GM12864 (cell line): ENCODE results near the gene HHAT.

Experiments used
- DNase-seq: peaks from one replicate; pipeline ENCODE4 v3.0.0-alpha.2; 2011; ENCODE audit warnings: low read depth
- H3K4me3 ChIP-seq: 2 replicates; pipeline ENCODE4 v1.5.1; 2011; ENCODE audit warnings: mild to moderate bottlenecking, low read depth, low read length, control low read depth
- CTCF ChIP-seq: IDR thresholded peaks from 2 replicates; pipeline ENCODE4 v1.5.1; 2011; ENCODE audit warnings: low read depth, mild to moderate bottlenecking, moderate library complexity, low read length, control low read depth, inconsistent platforms; ENCODE audit errors: missing control alignments

Gene HHAT

GRCh38 chr1:210516092-210516656 lies 187.5 kb downstream of the HHAT start:
- DNase-seq: no peak
- H3K4me3 ChIP-seq: no peak overlapping the region
- TF ChIP-seq CTCF: no peak

DNA sequence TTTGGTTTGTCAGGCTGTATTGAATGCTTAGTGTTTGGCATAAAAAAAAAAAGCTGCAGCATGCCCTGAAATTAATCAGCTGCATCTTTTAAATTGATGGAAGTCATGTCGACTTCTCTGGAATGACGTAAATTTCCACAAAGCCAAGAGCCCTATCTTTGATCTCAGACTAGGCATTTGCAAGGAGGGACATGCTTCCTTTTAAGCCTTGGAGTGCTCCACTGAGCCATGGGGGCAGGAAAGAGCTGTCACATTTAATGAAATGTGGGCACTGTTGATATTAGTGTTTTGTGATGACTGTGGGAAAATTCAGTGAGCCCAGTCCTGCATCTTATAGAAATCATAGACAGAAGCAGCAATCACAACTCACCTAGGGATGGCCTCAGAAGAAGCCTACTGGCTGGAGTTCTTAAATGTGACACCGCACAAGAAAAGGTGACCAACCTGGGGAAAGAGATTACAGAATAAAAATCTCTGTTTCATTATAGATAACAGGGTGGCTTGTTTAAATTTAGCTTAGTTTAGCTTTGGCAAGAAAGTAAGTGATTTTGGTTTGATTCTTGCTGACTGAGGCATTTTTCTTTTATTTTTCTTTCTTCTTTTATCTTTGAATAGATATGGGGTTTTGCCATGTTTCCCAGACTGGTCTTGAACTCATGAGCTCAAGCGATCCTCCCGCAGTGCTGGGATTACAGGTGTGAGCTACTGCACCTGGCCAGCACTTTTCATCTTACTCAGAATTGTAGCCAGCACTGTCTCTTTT lies 188.2 kb downstream of the HHAT start:
- no peak for DNase-seq
- H3K4me3 ChIP-seq: no peak overlapping the region
- TF ChIP-seq CTCF: no peak

- no peak overlapping the region for H3K4me3 ChIP-seq
- no peak for DNase-seq
- TF ChIP-seq CTCF: no peak
Measured at GRCh38 chr1:210523830-210524229, 195.1 kb downstream of the HHAT start.

- TF ChIP-seq CTCF: no peak
- no peak for DNase-seq
- no peak overlapping the region for H3K4me3 ChIP-seq
Measured at GRCh38 chr1:210525716-210526454, 197.2 kb downstream of the HHAT start.

DNA sequence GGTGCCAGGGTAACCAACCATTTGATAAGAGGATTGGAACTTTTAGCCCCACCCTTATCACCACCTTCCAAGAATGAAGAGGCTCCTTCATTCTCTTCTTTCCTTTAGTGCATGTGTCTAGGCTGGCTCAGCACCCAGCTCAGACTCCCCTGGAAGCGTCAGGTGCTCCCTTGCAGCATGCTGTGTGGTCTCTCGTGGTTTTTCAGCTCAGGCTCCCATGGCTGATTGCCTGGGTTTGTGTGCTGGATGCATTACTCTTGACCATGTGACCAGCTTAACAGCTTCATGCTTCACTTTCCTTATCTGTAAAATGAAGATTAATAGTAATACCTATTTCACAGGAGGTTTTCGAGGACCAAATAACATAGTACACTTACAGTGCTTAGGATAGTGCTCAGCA lies 198.4 kb downstream of the HHAT start:
- H3K4me3 ChIP-seq: no peak overlapping the region
- no peak for DNase-seq
- TF ChIP-seq CTCF: no peak

- no peak for DNase-seq
- no peak for TF ChIP-seq CTCF
- H3K4me3 ChIP-seq: no peak overlapping the region
Measured at GRCh38 chr1:210531475-210532222, 202.9 kb downstream of the HHAT start.
